ENCODE results near the gene TXNDC2.
"Not testable (repeated sequence)": the region's sequence is repeated elsewhere in the genome, so short reads cannot be mapped to it uniquely, and the experiment has no call there.

The TXNDC2 gene

DNA sequence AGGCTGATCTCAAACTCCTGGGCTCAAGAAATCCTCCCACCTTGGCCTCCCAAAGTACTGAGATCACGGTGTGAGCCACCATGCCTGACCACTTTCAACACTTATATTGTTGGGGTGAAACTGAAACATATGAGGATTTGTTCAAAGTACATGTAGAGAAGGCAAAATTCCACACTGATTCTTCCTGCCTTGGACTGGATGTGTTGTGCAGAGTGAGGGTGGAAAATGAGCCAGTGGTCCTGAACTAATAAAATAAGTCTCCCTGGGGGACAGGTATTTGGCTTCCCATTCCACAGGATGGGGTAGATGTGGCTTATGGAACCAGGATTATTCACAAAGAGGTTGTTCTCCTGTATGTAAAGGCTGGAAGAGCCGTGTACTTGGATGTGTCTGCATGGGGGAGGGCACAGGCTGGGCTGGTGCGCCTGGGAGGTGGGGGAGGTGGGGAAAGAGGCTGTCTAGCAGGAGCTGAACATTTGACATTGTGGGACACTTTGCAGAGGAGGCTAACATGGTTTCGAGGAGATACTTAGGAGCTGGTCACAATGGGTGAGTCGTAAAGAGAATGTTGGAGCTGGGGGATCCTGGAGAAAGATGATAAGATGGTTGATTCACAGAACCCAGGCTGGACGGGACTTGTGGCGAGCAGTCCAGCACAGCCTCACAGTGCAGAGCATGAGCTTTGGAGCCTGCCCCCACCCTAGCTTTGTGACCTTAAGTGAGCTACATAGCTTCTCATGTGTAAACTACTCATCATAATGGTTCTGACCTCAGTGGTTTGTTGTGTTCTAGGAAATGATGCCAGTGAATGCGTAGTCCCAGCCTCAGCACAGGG, at the start of gene TXNDC2:
Gene TXNDC2 (plus strand): TSS at position 804 of the 835 bp plus-strand sequence. CDS start 708 bp downstream, outside the sequence.
- peak; percentile 20 for DNase-seq (ENCODE audit: low spot score)

DNA sequence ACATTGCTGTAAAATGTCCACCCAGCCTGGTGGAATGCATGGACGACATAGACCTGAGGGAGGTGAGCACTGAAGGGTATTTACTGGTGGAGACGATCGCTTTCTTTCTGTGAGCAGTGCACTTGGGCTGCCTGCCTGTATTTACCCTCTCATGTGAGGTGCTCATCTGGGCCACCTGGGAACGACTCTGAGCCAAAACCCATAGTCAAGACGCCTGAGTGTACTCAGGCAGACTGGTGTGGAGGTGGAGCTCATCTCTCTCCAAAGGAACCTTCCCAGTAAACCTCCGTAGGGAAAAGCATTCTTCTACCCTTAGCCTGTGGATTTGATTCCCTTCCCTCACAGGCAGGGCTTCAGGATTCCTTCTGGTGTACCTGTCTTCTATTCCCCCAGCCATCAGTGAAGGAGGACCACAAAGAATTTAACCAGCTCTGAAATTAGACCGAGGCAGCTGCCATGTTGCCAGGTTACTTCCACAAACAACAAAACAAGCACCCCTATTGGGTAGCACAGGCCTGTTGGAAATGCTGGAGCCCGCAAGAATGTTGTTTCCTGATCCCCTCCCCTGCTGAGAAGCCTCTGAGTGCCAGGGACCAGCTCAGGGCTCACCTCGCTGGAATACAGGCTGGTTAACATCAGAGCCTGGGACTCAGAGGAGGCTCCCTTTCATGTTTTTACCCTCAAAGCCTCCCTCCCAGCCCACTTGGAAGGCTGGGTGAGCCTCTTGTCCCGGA, 47.5 kb upstream of the TXNDC2 start:
- DNase-seq (ENCODE audit: low spot score) = no peak

DNA sequence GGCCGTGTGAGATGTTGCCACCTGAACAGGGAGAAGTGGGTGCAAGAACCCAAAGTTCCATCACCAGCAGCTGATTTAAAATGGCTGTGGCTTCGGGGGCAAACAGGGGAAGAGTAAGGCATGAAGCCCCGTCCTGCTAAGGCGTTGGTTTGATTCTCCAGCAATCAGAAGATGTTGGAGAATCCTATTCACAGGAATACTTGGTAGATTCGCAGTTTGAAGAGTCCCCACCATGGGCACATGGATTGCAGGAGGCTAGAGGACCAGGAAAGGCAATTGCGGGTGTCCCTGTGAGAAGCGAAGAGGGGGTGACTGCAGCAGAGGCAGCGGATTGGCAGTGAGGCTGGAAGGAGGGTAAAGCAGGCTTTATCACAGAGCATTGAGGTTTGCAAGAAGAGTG, 46.6 kb upstream of the TXNDC2 start:
- DNase-seq (ENCODE audit: low spot score) = no peak

DNA sequence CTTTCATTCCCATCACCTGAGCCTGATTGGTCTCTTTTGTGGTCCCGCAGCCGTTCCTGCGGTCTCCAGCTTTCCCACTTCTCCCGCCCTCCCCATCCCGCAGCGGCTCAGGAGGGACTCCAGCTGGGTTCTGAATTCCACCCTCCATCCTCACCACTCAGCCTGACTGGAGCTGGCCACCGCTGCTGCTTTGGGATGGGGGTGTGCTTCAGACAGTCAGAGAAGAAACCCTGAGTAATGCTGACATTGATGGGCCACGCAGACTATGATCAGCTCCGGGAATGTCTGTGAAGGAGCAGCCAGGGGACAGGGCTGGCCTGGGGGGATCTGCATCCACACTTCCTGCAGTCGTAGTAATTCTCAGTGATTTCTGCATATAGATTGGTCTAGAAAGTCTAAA, 45.9 kb upstream of the TXNDC2 start:
- DNase-seq (ENCODE audit: low spot score) = no peak

DNA sequence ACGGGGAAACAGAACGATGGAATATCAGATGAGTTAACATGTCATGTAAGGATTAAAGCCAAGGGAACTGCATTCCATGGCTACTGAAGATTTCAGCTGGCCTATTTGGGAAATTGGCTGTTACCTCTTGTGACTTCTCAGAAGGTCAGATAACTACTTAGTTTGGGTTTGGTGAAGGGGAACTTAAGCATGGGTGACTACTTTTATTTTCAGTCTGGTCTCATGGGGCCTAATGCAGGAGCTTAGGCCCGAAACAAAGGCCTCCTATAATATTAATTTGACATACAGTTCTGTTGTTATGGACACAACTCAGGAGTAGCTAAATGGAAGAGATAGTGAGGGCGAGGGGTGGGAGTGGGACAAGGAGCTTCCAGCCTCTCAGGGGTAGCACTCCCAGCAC, 44.0 kb upstream of the TXNDC2 start:
- DNase-seq (ENCODE audit: low spot score) = no peak

DNA sequence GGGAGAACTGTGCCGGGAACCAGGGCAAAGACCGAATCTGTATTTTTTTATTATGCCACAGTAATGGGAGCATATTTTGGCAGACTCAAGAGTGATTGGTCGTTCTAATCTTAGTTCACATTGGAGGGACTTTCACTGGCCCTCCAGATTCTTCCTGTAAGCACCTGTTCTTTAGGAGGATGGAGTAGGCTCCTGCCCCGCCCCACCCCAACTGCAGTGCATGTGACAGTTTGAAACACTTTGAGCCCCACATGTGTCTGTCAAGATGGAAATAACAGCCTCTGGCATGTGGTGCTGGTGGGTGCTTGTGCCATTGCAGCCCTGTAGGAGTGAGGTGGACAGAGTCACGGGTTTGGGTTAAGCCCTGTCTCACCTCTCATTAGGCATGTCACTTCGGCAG, 43.3 kb upstream of the TXNDC2 start:
- no peak for DNase-seq (ENCODE audit: low spot score)

DNA sequence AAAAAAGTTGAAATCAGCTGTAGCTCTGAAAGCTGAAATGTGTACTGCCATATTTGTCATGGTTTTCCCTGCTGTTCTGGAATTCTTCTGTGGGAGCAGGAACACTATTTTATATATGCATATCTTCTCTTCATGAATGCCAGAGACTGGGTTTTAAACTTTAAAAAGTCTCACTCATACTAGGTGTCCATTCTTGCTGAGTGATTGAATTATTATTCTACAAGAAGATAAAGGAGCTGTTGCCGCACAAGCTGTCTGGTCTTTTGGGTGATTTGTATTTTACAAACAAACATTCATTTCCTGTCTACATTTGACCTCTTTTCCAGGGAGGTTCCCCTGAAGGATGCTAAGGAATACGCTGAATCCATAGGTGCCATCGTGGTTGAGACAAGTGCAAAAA, 40.5 kb upstream of the TXNDC2 start:
- DNase-seq (ENCODE audit: low spot score) = no peak

DNA sequence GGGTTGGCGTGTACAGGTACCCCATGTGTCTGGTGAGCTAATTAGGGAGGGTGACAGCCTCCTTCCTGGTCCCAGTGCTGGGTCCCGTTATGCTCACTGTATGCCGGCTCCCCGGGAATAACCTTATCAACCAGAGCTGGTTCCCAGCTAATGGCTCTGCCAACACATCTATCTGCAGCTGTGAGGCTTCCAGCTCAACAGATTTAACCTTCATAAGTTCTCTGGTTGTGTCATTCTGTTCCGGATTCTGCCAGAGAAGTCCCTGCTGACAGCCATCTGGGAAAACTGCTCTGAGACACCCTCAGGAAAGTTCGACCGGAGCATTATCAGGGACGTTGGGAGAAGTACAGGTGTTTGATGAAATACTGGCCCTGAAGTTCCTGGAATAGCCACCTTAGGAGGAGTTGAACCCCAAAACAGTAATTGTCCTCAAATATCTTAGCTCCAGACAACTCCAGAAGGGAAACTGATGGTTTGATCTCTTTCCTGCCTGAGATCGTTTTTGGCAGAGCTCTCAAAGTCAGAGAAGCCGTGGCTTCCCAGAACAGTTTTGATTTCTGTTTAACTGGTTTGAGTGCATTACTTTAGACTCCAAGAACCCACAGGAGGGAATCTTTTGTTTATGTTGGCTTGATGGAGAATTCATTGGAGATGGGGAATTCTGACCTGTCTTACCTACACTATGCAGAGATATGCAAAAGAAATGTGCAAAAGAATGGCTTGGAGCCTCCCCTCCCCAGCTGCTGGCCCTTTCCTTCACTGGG, 39.4 kb upstream of the TXNDC2 start:
- no peak for DNase-seq (ENCODE audit: low spot score)

DNA sequence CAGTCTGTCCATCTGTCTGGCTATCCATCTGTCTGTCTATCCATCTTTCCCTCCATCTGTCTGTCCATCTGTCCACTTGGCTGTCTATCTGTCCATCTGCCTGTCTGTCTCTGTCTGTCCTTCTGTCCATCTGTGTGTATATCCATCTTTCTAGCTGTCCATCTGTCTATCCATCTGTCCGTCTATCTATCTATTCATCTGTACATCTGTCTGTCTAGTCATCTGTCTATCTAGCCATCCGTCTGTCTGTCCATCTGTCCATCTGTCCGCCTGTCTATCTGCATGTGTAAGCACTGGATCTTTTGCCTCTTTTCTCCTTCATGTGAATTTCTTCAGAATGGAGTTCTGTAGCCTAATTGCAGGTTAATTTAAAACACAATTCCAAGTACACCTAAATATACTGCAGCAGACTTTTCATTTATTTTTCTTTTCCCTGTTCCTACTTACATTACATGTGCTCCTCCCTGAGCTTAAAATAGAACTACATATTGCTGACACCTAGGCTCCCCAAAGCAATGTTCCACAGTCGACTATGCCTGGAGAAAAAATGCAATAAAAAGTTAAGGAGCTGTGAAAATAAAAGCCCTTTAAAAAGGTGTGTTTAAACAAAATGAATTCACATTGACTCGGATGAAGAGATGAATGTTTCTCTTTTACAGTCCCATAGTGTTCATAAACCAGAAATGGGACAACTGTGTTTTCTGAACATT, 37.4 kb upstream of the TXNDC2 start:
- DNase-seq (ENCODE audit: low spot score) = no peak

DNA sequence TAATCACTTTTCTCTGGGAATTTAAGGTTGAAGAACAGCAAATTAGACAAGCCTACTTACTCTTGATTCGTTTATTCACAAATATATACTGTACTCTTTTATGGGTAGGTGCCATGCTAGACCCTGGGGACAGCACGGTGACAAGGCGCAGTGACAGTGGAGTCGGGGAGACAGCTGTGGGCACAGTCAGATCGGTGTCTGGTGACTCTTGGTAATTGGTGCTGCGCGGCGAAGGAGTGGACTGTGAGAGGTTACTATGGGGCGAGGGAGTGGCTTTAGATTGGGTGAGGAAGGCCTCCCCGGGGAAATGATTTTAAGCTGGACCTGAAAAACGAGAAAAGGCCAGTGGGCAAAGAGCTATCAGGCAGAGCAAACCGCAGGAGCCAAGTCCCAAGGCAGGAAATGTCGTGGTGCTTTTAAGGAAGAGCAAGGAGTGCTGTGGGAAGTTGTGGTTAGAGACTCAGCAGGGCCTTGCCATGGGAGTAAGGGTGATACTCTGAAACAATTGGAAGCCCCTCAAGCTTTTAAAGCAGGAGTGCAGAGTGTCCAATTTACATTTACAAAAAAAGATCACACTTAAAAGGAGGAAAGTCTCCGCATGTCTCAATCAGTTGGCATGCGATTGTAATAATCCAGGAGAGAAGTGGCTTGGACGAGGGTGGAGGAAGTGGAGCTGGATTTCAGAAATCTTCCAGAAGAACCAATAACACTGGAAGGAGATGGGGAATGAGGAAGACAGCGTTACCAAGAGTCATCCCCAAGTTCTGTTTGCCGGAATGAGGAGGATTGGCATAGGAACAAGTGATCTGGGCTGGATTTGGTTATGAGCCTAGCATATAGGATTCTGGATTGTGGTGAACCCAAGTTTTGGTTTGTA, 36.1 kb upstream of the TXNDC2 start:
- no peak for DNase-seq (ENCODE audit: low spot score)

DNA sequence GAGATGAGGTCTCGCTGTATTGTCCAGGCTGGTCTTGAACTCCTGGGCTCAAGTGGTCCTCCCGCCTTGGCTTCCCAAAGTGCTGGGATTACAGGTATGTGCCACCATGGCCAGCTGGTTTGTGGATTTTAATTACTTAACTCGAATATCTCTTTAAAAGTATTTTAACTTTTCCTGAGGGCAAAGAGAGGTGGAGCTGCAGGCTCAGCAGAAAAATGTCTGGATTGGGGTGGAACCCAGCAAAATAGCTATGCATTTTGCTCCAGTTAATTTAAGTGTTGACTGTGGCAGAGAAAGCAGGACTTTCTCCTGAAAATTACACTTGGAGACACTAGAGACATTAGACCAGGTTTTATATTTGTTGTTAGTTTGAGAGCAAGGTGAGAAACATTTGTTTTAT, 35.5 kb upstream of the TXNDC2 start:
- no peak for DNase-seq (ENCODE audit: low spot score)

DNA sequence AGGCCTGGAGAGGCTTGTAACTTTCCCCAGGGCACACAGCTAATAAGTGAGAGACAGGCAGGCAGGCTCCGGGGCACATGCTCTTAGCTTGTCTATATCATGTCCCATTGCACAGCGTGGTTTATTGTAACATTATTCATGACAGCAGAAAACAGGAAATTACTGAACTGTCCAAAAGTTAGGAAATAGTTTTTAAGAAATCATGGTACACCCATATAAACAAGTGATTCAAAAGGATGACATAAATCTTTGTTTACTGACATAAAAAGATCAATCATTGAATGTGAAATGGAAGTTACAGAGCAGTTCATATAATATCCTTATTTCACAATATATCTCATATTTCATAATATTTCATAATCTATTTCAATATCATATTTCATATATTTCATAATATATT, 34.3 kb upstream of the TXNDC2 start:
- DNase-seq (ENCODE audit: low spot score) = no peak

DNA sequence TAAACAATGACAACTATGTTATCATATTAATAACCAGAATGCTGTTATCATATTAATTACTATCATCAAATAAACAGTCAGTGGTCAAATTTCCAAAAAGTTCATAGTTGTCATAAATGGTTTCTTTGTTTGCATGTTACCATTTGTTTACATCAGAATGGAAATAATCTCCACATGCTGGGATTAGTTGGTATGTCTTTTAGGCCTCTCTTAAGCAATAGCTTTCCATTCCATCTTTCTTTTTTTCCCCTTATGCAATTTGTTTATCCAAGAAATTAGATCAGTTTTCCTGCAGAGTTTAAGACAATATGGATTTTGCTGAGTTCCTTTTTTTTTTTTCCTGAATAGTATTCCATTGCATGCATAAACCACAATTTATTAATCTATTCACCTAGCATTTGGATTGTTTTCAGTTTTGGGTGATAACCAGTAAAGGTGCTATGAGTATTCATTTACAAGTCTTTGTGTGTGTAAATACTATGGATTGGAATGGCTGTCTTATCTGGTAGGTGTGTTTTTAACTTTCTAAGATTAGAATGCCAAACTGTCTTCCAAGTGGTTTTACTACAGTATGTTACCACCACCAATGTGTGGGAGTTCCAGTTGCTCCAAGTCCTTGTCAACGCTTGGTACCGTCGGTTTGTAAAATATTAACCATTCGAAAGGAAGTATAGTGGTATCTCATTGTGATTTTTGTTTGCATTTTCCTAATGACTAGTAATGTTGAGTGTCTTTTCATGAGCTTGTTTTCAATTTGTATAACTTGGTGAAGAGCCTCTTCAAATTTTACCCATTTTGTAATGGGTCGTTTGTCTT, 33.3 kb upstream of the TXNDC2 start:
- DNase-seq (ENCODE audit: low spot score) = no peak

DNA sequence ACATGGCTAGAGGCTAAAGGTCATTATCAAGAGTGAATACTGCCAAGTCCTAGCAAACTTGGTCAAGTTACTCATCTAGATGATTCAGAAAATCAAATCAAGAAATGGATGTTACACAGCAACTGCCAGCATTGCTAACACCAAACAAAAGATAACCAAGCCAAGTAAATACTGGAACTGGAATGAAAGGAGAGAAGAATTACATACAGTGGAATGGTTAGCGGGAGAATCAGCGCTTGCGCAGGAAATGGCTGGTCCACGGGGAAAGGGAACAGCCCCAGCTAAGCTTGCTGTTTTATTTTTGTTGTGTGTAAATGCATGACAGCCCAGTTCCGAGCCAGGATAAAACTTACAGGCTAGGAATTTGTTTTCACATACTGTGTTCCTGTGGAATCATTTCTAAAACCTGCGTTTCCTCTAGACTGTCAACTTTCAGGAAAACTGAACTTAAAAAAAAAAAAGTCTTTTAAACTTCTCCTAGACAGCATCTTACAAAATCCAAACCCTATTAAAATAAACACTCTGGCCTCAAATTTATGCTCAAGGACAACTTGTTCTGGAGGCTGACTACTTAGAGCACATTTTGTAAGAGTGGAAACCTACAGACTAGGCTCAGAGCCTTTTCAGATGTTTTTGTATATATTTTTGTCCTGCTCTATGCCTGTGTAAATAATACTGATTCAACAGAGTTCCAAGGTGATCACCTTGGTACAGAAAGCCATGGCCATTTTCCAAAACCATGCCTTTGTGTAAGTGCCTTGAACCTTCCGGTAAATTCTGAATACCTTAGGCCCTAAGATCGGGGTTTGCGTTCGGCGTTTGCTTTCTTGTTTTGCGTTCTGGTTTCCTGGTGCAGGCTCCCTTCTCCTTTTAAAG, 30.7 kb upstream of the TXNDC2 start:
- no peak for DNase-seq (ENCODE audit: low spot score)

DNA sequence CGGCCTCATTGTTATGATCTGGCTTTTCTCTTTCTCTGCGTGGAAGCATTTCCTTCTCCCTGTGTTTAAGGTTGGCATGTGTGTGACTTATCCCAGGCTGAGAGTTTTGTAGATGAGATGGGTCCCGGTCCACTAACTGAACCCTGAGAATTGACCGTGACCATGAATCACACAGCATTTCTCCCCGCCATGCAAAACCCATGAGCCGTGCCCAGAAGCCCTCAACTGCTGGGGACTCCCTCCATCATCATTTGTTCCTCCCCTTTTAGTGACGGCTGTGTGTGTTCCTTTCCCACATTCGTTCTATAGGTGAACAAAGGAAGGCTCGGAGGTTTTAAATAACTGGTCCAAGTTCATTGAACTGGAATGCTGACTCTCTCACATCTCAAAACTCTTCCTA, 30.1 kb upstream of the TXNDC2 start:
- DNase-seq (ENCODE audit: low spot score) = no peak

DNA sequence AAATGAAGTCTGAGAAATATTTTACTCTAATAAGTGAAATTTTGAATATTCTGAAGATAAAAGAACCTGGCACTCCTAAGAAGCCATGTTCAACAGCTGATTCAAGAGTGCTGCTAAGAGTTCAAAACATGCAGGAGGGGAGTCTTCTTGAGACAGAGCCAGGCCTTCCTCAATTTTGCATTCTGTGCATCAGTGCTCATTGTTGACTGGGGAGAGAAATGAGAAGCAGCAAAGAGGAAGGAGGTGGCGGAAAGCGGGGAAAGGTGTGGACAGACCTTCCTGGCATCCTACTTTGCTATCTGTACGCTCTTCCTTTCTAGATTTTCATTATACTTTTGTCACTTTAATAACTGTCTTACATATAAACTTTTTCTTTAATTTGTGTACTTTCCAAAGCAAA, 29.7 kb upstream of the TXNDC2 start:
- DNase-seq (ENCODE audit: low spot score) = no peak

DNA sequence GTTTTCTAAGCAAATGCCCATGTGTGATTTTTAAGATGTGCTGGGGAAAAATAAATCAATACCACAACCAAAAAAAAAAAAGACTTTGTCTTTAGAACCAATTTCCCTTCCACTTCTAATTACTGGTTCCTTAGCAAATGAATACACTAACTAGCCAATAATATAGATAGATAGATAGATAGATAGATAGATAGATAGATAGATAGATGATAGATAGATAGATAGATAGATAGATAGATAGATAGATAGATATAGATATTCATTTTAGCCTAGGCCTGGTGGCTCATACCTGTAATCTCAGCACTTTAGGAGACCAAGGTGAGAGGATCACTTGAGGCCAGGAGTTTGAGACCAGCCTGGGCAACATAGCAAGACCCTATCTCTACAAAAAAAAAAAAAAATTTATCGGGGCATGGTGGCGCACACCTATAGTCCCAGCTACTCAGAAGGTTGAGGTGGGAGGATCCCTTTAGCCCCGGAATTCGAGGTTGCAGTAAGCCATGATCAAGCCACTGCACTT, 28.2 kb upstream of the TXNDC2 start:
- DNase-seq (ENCODE audit: low spot score) = not testable (repeated sequence)

DNA sequence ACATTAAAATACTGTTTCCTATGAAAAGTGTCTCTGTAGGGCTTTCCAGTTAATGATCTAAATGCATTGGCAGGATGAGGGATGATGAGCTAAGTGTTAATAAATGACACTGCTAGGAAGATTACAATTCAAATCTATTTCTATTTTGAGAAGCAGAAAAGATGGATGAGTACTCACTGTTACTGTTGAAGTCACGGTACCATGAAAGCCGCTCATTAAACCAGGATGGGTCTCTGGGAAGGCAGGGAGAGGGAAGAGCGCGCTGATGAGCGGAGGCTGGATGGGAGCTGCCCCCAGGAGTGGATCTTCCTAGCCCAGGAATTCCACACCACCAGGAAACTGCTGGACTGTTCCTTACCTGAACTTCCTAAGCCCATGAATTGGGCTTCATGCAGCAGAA, 27.1 kb upstream of the TXNDC2 start:
- no peak for DNase-seq (ENCODE audit: low spot score)

DNA sequence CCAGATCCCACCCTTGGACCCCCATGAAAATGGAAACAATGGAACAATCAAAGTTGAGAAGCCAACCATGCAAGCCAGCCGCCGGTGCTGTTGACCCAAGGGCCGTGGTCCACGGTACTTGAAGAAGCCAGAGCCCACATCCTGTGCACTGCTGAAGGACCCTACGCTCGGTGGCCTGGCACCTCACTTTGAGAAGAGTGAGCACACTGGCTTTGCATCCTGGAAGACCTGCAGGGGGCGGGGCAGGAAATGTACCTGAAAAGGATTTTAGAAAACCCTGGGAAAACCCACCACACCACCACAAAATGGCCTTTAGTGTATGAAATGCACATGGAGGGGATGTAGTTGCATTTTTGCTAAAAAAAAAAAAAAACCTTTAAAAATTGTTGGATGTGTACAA, 26.5 kb upstream of the TXNDC2 start:
- no peak for DNase-seq (ENCODE audit: low spot score)

All from GM03348 (cell line).